EH (cell line): Measurements from ENCODE around the gene RSPH6A.

Experiments
- DNase-seq: peaks from one replicate; pipeline ENCODE4 v3.0.0-alpha.2; 2015; ENCODE audit warnings: low read depth

RSPH6A gene

DNA sequence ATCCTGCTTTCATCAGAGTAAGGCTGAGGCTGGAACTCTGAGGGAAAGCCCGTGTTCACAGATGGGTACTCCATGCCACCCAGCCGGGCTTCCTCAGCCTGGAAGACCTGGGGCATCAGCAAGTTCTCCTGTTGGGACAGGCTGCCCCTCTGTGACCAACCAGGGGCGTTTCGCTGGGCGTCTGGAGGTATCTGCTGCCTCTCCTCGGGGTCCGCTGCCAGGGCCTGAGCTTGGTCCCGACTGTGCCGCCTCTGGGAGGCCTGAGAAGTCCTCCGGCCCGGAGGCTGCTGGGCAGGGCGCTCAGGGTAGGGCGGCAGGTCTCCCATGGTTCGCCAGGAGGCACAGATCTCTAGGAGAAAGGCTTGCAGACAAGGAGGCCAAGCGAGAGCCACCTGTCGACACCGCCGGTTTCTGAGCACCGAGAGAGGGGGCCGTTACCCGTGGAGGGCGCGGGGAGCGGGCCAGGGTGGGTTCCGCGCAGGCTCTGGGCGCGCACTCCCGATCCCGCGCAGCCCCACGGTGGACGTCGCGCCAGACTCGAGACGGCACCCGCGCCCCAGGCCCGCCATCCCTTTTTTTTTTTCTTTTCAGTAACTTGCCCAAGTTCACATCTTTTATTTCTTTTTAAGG, at the start of gene RSPH6A:
Gene RSPH6A, minus strand, starts transcription at position 458 of the 630 bp plus-strand sequence. Its CDS starts 132 bp downstream, at position 326.
- DNase-seq: no peak

DNA sequence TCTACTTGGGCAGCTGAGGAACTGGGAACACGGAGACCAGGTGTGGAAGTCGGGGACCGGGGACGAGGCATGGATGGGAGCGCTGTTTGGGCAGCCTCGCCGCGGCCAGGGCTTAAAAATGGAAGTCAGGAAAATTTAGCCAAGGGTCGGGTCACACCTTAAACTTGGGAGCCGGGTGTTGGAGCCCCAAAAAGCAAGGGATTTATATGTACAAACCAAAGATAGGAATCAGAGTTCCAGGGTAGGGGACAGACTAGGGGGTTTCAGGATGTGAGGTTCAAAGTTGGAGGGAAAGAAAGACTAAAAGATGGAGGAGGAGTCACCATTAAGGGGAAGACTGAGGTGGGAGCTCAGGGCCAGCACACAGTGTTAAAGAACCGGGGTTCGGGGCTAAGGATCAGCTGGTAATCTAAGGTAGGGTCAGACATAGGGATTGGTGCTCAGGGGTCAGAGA, 49.5 kb upstream of the RSPH6A start:
- DNase-seq: no peak

DNA sequence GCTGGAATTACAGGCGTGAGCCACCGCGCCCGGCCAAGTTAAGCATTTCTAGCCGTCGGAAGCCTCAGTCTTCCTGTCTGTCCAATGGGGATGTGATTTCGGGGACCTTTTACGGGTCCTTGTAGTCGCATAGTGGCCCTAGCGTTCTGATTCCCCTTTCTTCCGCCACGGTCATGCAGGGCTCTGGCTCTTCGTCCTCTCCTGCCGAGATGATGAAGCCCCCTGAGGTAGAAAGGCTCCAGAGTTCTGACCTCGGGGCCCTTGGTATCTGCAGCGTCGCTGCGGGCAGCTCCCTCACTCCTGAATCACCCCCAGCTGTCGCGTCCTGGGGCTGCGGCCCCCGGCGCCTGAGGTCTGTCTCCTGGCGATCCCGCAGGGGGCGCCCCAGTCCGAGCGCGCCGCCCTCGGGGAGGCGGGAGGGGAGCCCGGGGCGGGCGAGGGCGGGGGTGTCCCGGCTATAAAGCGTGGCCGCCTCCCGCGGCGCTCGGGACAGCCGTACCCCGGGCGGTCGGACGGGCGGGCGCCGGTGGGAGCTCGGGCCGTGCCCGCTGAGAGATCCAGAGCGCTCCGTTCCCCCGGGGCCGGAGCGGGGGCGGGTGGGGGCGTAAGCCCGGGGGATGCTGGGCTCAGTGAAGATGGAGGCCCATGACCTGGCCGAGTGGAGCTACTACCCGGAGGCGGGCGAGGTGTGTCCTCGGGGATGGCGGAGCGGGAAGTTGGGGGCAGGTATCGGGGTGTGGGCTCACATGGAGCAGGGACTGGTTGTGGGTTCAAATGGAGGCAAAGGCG, 48.9 kb upstream of the RSPH6A start, which contains the start of gene FOXA3:
Gene FOXA3, plus strand, starts transcription at position 487 of the 789 bp plus-strand sequence. Its CDS starts 131 bp downstream, at position 618.
- peak; percentile 41 for DNase-seq

DNA sequence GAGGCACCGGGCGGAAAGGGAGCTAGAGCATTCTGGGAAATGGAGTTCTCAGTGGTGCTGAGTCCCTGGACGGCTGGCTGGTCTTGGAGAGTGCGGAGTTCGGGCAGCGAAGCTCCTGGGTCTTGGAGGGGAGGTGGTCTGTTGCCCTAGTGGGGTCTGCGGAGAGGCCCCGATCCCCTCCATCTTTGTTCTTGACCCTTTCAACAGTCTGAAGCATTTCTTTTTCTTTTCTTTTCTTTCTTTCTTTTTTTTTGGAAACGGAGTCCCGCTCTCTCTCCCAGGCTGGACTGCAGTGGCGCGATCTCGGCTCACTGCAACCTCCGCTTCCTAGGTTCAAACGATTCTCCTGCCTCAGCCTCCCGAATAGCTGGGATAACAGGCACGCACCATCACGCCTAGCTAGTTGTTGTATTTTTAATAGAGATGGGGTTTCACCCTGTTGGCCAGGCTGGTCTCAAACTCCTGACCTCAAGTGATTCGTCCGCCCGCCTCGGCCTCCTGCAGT, 48.3 kb upstream of the RSPH6A start:
- no peak for DNase-seq

DNA sequence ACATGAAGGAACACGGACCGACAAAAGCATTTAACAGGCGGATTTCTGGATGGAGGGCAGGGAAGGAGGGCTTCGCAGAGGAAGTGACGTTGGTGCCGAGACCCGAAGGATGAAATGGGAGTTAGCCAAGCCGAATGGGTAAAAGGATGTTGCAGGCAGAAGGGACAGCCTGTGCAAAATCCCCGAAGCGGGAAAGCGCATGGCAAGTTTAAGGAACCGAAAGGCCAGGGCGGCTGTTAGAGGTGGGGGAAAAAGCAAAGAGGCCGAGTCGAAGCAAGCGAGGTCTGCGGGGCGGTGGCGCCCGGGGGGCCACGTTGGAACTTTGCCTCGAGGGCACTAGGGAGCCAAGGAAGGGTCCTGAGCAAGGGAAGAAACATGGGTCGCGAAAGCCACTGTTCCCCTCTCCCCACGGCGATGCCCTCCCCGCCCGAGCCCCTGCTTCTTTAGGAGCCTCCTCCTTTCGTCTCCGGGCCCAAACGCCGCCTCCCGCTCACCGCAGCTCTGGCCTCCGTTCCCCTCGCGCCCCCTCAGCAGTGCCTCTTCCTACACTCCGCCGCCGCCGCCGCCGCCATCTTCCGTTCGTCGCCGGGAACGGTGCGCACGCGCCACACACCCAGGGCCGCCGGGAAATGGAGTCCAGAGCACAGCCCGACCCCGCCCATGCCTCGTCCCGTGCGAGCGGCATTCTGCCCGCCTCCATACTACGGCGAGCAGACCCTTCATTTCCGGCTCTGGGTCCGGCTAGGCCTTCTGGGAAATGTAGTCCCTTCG, 47.6 kb upstream of the RSPH6A start, which contains the start of gene SYMPK:
Gene SYMPK, minus strand, starts transcription at position 584 of the 771 bp plus-strand sequence. CDS start 8,652 bp downstream, outside the sequence.
- DNase-seq: peak; percentile 99

DNA sequence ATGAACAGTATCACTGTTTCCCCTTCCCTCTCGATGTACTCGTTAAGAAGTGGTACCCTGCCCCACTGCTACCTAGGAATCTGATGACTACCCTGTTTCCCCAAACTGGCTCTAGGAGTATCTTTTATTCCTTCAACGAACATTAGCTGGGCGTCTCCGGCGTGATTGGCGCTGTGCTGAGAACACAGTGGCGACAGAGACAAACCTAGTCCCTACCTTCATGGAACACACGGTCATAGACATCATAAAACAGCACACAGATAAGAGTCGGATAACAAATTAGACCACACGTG, 47.1 kb upstream of the RSPH6A start:
- no peak for DNase-seq

DNA sequence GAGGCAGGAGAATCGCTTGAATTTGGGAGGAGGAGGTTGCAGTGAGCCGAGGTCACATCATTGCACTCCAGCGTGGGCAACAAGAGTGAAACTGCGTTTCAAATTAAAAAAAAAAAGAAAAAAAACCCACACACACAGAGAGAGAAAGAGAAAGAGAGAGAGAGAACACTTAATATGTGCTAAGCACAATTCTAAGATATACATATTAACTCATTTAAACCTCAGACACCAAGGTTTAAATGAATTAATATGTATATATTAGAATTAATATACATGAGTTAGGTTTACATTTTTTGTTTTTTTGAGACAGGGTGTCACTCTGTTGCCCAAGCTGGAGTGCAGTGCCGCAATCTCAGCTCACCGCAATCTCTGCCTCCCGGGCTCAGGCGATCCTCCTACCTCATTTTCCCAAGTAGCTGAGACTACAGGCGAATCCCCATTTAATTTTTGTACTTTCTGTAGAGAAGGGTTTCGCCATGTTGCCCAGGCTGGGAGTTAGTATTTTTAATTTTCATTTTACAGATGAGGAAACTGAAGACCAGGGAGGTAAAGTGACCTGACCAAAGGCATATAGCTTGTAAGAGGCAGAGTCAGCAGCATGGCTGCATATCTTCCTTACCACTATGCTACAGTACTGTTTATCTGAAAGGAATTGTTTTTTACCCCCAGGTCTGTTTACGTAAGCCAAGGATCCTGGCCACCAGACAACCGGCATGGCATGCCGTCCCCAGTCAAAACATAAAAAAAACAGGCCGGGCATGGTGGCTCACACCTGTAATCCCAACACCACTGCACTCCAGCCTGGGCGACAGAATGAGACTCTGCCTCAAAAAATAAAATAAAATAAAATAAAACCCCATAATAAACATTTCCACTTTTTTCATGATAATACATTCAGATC, 45.5 kb upstream of the RSPH6A start:
- DNase-seq: no peak

DNA sequence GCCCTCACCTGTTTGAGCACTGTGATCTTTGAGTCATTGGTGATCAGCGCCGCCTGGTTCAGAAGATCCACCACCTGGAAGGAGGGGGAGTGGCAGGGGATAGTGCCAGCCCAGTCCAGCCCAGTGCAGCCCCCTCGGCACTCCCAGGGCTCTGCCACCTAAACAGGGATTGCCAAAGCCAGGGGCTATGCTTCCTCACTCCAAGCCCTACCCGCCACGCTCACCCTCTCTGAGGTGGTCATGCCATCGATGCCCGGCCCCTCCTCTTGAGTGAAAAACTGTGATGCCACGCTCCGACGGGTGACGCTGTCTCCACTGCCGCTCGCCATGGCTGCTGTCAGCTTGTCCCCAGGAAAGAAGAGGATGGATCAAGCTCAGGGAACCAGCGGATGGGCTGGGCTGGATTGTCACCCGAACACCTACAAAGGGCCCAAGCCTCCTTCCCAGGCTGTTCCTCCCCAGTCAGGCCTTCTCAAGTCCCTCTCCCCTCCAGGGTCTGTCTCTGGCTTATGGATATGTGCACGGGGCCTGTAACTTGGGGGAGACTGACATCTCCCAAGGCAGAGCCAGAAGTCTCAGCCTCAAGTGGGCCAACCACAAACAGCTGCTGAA, 39.2 kb upstream of the RSPH6A start:
- no peak for DNase-seq

DNA sequence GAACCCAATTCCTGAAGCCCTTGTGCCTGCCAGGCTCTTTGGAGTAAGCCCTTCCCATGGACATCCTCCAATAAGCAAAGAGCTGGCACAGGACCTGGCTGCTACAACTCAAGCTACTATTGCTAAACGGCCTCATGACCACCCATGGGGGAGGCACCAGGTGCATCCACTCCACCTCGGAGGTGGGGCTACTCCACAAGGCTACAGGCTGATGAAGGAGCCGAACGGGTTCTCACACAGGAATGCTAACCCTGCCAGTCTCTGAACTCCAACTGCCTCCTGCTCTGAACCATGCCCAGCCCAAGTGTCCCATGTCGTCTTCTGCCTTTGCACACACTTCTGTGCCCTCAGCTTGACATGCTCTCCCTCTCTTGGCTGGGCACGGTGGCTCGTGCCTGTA, 37.9 kb upstream of the RSPH6A start:
- DNase-seq: peak; percentile 6

DNA sequence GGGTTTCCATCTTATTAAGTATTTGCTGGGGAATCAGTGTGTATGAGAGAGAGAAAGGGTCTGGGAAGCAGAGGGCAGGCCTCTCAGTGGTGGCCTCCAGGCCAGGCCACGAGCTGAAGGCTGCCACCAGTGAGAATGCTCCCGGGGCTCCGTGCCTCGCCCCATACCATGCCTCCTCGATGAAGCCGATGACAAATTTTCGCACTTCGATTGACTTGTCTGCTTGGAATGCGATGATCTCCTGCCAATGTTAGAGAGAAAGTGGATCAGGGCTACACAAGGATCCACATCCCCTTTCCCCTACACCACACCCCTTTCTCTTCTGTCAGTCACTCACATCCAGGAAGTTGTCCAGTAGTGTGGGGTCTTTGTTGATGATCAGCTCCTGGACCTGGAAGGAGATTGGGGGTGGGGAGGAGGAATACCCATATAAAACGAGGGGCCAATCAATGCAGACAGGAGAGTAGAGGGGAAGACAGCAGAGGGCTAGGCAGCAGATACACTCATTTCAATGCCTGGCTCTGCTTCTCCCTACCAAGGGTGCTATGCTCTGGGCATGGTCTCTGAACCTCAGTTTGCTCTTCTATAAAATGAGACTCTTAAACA, 37.1 kb upstream of the RSPH6A start:
- DNase-seq: peak; percentile 67

DNA sequence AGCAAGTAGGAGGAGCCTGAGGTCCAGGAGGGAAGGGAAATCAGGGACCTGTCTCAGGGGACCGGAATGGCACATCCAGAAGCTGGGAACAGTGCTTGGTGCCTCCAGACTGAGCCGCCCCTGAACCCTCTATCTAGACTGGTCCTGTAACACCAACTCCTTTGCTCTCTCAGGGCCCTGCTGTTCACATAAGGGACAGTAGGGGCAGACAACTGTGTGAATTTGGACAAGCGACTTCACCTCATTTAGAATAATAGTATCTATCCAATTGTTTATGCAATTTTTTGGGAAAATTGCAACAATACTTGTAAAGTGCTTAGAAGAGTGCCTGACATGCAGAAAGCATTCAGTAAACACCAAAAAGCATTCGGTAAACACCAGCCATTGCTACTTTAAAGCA, 33.8 kb upstream of the RSPH6A start:
- DNase-seq: no peak

DNA sequence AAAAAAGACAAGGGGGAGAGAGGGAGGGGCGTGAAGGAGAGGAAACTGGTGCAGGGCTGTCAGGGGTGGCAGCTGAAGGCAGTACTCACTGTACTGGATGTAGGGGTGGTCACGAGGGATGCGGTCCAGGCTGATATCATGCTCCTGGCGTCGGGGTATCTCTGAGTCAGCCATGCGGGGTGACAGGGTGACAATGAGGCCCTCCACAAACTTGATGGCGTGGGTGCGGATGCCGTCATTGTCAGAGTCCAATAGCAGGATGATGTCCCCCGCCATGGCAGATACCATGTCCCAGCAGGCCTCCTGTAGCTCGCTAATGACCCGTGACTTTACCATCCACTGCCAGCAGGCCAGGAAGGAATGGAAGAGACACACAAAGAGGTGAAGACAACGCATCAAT, 32.6 kb upstream of the RSPH6A start:
- DNase-seq: no peak

DNA sequence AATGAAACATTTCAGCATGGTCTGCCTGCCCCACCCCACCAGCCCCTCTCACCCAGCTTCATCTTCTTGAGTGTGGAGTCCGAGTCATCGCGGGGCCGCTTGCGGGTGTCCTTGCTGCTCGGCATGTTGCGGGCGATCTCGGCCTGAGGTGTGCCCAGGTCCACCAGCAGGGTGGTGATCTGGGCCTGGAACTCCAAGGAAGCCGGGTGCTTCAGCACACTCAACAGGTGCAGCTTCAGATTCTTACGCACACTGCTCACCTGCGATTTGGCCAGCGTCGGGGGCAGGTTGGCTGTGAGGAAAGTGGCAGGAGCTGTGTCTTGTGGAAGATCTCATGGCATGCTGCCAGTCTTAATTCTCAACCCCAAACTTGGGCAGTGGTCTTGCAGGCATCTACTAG, 27.1 kb upstream of the RSPH6A start:
- no peak for DNase-seq

DNA sequence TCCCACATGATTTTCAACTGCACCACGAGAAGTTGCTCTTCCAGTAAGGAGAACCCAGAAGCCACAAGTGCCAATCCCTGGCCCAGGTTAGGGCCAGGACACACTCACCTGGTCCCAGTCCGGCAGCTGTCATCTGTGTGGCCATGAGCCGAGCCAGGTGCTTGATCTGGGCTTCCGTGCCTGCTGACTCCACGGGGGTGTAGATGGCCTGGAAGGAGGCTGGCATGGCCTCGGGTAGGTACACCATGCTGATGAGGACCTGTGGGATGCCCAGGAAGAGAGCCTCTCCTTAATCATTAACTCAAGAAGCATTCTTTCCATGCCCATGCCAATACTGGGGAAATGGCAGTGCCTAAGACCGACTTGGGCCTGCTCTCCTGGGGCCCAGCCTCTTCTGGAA, 19.9 kb upstream of the RSPH6A start:
- no peak for DNase-seq

DNA sequence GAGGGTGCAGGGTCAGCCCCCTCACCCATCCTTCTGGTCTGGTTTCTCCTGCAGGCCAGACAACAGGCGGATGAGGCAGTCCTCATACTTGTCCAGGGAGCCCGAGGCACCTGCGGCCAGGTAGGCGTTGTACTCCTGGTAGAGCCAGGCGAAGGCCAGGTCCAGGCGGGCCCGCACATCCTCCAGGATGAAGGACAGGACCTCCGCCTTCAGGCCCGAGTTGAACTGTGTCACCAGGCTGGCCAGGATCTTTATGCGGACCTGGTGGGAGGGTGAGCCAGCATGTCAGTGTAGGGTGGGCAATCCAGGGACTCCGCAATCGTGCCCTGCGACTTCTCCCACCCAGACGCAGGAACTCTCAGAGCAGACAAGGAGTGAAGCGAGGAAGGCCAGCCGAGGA, 13.8 kb upstream of the RSPH6A start:
- DNase-seq: no peak

DNA sequence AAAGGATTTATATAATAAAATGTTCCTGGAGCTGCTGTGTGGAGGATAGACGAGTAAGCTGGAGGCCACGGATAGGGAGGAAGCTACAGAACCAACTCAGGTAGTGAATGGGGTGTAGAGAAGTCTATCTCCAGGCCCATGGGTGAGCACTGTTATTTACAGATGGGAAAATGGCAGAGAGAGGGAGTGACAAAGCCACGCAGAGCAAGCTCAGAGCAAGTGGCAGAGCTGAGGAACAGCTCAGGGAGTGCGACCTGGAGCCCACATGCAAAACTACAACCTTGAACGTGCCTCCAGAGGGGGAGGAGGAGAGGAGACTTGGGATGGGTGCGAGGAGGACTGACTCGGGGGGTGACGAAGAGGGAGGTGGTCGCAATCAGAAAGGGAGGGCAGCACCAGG, 13.4 kb upstream of the RSPH6A start:
- DNase-seq: no peak

DNA sequence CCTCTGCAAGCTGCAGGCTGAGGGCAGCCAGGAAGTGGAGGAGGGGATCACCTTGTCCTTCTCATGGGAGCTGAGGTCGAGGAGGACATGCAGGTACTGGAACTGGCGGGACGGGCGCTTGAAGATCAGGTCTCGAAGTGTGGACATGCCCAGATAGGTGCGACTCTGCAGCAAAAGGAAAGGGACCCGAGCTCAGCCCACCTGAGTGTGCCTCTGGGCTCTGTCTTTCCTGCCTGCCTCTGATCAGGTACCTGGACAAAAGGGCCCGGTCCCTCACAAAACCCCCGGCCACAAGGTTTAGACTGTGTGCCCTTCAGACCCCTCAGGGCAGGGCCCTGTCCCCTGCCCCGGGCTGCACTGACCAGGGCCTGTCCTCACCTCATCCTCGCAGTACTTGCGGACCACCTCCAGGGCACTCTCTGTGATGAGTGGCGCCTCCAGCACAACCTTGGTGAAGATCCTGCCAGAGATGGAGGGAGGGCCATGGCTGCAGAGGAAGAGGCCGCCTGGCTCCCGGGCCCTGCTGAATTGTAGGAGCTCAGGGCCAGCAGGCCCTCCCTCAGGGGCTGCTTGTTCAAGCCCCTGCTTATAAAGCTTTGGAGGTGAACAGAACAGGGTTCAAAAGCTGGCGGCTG, 12.5 kb upstream of the RSPH6A start:
- DNase-seq: no peak

DNA sequence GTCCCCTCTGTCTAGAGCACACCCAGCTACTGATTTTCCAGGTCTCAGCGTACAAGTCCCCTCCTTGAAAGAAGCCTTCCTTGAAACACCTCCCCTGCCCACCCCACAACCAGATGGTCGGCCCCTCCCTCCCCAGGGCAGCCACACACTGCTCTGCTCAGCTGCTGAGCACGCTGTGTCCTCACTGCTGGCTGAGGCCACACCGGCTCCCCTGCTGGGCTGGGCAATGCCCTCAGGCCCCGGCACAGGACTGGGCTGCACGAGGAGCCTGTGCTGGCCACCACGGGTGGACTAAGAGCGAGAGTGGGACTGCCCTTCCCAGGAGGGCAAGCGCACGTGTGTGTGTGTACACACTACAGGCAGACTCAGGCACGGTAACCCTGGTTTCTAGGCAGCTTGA, 11.8 kb upstream of the RSPH6A start:
- no peak for DNase-seq

DNA sequence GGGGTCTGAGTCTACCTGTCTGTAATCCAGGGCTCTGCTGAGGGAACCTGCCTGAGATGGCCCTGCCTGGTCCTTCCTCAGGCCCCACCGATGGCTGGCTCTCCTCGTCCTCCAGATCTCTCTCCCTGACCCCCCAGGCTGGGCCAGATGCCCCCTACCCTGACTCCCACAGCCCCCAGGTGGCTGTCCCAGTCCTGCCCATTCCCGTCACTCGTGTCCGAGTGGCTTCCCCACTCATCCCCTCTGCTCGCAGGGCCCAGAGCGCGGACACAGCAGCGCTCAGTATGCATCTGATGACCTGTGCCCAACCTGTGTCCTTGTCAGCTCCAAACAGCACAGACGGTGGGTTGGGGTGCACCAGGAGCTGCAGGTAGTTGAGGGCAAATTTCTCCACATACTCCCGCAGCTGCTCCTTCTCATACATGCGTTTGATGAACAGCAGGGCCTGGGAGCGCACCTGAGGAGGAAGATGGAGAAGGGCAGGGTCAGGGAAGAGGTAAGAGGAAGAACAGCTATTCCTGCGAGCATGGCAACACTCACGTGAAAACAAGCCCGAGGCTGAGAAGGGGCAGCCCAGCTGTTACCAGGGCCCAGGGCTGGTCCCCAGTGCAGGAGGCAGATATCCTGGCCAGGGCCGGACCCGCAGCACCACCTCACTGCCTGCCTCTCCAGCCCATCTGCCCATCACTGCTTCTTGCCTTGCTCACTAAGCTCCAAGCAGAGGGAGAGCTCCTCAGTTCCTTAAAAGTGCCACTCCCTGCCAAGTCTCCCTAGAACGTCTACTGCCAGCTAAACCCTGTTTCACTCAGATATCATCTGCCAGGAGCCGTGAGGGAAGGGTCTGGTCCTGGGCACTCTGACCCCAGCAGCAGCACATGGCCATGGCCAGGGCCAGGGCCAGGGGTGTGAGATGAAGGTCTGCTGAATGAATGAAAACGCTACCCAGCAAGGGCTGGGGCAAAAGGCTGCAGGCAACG, 11.1 kb upstream of the RSPH6A start:
- DNase-seq: no peak
